Activated naive CD4-positive, alpha-beta T cell treated with anti-CD3 and anti-CD28 coated beads for 36 hours (primary cell): ENCODE results near the gene USO1. TPM values are rescaled to one million over a fixed set of nuclear protein-coding genes. Genes with fewer than 3 reads are reported as not detected.

ENCODE experiments used
- CTCF ChIA-PET: fragments of 350-600 bp; sonication (Branson Sonifier 250); formaldehyde crosslinking; loops from one replicate; lab custom pipeline; 2021; ENCODE audit warnings: antibody characterized with exemption; lab: Charles Lee
- DNase-seq: peaks from one replicate; pipeline ENCODE4 v3.0.0-alpha.2; 2020
- H3K27ac Mint-ChIP-seq: one replicate; pipeline ENCODE4 v1.8.0; 2021; ENCODE audit warnings: mild to moderate bottlenecking, mixed read lengths
- H3K27me3 Mint-ChIP-seq: one replicate; pipeline ENCODE4 v1.8.0; 2021; ENCODE audit warnings: low read depth, mixed read lengths
- H3K36me3 Mint-ChIP-seq: one replicate; pipeline ENCODE4 v1.8.0; 2021; ENCODE audit warnings: low read depth, mixed read lengths
- H3K4me1 Mint-ChIP-seq: one replicate; pipeline ENCODE4 v1.8.0; 2021; ENCODE audit warnings: low read depth, mixed read lengths
- H3K4me3 Mint-ChIP-seq: one replicate; pipeline ENCODE4 v1.8.0; 2021; ENCODE audit warnings: mild to moderate bottlenecking, moderate library complexity, mixed read lengths
- H3K9me3 Mint-ChIP-seq: one replicate; pipeline ENCODE4 v1.8.0; 2021; ENCODE audit warnings: mixed read lengths
- intact Hi-C: fragments of 100-400 bp; cut with micrococcal nuclease; formaldehyde crosslinking; loops from one replicate; pipeline ENCODE4 v1.15.1; 2023
- total RNA-seq, 2 experiments: library from RNA; stranded (reverse); gene quantifications; one replicate each; pipeline ENCODE4 v1.2.3, GENCODE V29; 2021

Gene USO1
- total RNA-seq, 2 experiments from 2014 or later, result 42.1 to 42.4 TPM

DNA sequence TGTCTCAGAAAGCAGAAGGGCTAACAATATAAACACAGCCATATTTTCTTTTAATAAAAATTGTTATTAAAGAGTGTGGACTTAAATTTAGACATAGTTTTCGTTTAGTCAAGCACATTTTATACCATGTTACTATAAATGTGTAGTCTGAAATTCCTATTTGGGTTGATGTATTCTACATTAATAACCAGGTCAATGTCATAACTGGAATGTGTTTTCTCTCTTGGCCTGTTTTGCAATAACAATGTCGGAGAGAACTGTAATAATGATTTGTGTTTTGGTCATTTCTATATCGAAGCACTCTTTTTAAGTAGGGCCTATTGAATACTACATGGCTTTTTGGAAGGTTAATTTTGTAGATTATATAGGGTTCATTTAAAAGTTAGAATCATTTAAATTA is 5.5 kb downstream of the USO1 start:
- peaks cover 12% of the 10 kb centered on the region for H3K36me3 Mint-ChIP-seq
- CTCF ChIA-PET, result interaction anchor here (0.6 kb wide), 2 partner anchors 18 to 115 kb away, joined by 4 read pairs; no protein-coding TSS in a partner anchor
- H3K4me1 Mint-ChIP-seq, result peaks cover 30% of the 10 kb centered on the region
- H3K27ac Mint-ChIP-seq, result no peak overlapping the region
- intact Hi-C loops, result loop anchor here (10.0 kb wide), 1 partner anchor 1285 kb away; the partner anchor contains the start of gene AREG
- DNase-seq, result no peak
- no peak overlapping the region for H3K4me3 Mint-ChIP-seq
- no peaks in the 10 kb centered on the region for H3K9me3 Mint-ChIP-seq
- H3K27me3 Mint-ChIP-seq, result no peaks in the 10 kb centered on the region

DNA sequence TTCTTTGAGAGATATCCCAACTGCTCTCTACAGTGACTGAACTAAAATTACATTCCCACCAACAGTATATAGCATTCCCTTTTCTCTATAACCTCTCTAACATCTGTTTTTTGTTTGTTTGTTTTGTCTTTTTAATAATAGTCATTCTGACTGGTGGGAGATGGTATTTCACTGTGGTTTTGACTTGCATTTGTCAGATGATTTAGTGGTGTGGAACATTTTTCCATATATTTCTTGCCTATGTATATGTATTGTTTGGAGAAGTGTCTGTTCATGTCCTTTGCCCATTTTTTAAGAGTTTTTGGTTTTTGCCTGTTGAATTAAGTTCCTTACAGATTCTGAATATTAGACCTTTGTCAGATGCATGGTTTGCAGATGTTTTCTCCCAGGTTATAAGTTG is 9.0 kb downstream of the USO1 start:
- Mint-ChIP-seq H3K4me3 (no peak overlapping the region), H3K27ac (no peak overlapping the region), H3K4me1 (peaks cover 17% of the 10 kb centered on the region), H3K27me3 (no peaks in the 10 kb centered on the region), H3K36me3 (peaks cover 19% of the 10 kb centered on the region), H3K9me3 (no peaks in the 10 kb centered on the region)
- intact Hi-C loops, result no loop called here
- DNase-seq, result no peak
- CTCF ChIA-PET, result no interaction called here

DNA sequence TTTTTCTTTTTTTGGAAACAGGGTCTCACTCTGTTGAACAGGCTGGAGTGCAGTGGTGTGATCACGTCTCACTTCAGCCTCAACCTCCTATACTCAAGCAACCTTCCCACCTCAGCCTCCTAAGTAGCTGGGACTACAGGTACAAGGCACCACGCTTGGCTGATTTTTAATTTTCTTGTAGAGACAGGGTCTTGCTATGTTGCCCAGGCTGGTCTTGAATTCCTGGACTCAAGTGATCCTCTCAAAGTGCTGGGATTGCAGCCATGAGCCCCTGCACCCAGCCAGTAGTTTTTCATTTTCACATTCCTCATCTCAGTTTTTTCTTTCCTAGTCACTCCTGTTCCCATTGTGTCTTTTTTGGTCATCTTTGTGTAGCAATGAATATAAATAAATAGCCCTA is 11.1 kb downstream of the USO1 start:
- H3K4me1 Mint-ChIP-seq, result peaks cover 14% of the 10 kb centered on the region
- no peak overlapping the region for H3K27ac Mint-ChIP-seq
- peaks cover 16% of the 10 kb centered on the region for H3K36me3 Mint-ChIP-seq
- no peak for DNase-seq
- no peak overlapping the region for H3K4me3 Mint-ChIP-seq
- no peaks in the 10 kb centered on the region for H3K27me3 Mint-ChIP-seq
- CTCF ChIA-PET, result no interaction called here
- intact Hi-C loops, result no loop called here
- no peaks in the 10 kb centered on the region for H3K9me3 Mint-ChIP-seq

DNA sequence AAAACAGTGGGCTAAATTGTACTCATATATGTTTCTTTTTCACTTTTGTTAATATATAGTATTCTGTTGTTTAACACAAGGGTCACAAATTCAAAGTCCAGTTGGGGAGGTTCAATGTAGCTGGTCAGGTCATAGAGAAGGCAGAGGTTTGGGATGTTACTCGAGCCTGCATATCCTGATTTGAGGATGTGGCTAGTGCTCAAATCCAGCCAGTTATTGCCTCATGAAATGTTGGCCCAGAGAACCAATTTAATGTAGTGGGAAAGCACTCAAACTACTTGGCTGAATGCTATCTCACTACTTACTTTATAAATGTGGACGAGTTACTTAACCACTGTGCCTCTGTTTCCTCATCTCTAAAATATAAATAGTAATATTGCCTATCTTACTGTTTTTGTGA is 12.5 kb downstream of the USO1 start:
- Mint-ChIP-seq H3K4me1 (peaks cover 14% of the 10 kb centered on the region), H3K27ac (no peak overlapping the region), H3K27me3 (no peaks in the 10 kb centered on the region), H3K4me3 (no peak overlapping the region), H3K9me3 (no peaks in the 10 kb centered on the region), H3K36me3 (peaks cover 16% of the 10 kb centered on the region)
- DNase-seq, result no peak
- intact Hi-C loops, result no loop called here
- CTCF ChIA-PET, result interaction anchor here (0.7 kb wide), 1 partner anchor 119 kb away, joined by 3 read pairs; no protein-coding TSS in a partner anchor

DNA sequence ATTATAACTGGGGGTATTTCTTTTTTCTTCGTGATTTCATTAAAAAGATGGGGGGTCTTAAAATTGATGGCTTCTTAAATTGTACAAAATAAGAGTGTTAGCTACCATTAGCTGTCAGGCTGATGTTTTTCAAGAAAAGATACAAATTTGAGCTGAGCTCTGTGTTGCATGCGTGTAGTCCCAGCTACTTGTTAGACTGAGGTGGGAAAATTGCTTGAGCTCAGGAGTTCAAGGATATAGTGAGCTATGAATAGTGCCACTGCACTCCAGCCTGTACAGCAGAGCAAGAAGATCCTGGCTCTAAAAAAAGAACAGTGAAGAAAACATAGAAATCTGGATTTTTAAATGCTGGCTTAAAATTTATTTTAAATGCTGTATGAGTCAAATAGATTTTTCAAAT is 13.0 kb downstream of the USO1 start:
- Mint-ChIP-seq H3K27me3 (no peaks in the 10 kb centered on the region), H3K36me3 (peaks cover 16% of the 10 kb centered on the region), H3K9me3 (no peaks in the 10 kb centered on the region), H3K27ac (no peak overlapping the region), H3K4me1 (peaks cover 14% of the 10 kb centered on the region), H3K4me3 (no peak overlapping the region)
- CTCF ChIA-PET, result interaction anchor here (0.7 kb wide), 1 partner anchor 119 kb away, joined by 3 read pairs; no protein-coding TSS in a partner anchor
- intact Hi-C loops, result no loop called here
- DNase-seq, result no peak

DNA sequence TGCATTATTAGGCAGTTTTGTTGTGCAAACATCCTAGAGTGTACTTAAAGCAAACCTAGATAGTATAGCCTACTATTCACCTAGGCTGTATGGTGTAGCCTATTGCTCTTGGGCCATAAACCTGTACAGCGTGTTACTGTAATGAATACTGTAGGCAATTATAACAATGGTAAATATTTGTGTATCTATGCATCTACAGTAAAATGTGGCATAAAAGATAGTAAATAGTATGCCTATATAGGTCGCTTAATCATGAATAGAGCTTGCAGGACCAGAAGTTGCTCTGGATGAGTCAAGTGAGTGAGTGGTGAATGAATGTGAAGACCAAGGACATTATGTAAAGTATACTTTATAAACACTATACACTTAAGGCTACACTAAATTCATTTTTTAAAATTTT is 16.6 kb downstream of the USO1 start:
- DNase-seq, result no peak

DNA sequence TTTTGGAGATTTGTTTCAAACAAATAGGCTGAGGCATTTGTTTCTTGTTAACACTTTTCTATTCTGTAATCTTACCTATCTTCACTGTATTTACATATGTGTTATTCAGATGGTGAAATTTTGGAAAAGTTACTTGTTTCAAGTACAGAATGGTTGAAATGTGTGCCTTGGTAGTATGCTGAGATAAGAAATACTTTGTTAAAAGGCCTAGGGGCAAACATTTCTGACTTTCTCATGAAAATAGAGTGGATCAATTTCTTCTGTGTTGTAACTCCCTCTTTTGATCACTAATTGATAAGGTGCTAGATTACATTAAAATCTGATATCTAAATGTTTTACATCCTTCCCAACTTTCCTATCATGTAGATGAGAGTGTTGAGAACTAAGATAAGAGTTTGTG is 18.1 kb downstream of the USO1 start:
- Mint-ChIP-seq H3K27me3 (no peaks in the 10 kb centered on the region), H3K9me3 (no peaks in the 10 kb centered on the region), H3K36me3 (peaks cover 7% of the 10 kb centered on the region), H3K4me3 (no peak overlapping the region), H3K27ac (no peak overlapping the region), H3K4me1 (peaks cover 6% of the 10 kb centered on the region)
- intact Hi-C loops, result no loop called here
- no peak for DNase-seq
- CTCF ChIA-PET, result no interaction called here

More for the DNA sequence above, 16.6 kb downstream of the USO1 start:
- intact Hi-C loops, result no loop called here
- Mint-ChIP-seq H3K27ac (no peak overlapping the region), H3K9me3 (no peaks in the 10 kb centered on the region), H3K27me3 (no peaks in the 10 kb centered on the region), H3K36me3 (peaks cover 7% of the 10 kb centered on the region), H3K4me1 (peaks cover 8% of the 10 kb centered on the region), H3K4me3 (no peak overlapping the region)
- CTCF ChIA-PET, result interaction anchor here (0.7 to 0.9 kb wide), 3 partner anchors 14 to 156 kb away, joined by 3 to 4 read pairs (median 3); no protein-coding TSS in a partner anchor

DNA sequence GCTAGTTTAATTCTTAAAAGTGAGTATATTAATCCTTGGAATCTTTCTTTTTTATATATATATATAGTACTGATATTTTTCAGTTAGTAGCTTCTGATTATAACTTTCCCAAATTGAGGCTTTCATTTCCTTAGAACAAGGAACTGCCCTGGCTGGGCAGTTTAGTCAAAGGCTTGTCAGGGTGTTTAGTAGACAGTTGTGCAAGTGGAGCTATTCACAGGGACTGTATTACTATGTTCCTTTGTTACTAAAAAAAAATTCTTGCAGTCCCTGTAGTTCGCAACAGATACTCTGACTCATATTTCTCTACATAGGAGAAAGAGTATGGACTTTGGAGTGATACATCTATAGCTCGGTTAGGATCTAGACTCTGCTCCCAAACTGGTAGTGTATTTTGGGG is 20.8 kb downstream of the USO1 start:
- CTCF ChIA-PET, result interaction anchor here (0.6 to 1.1 kb wide), 2 partner anchors 22 to 163 kb away, joined by 3 to 4 read pairs; partner anchors contain the start of gene USO1
- Mint-ChIP-seq H3K36me3 (peaks cover 7% of the 10 kb centered on the region), H3K4me1 (peaks cover 6% of the 10 kb centered on the region), H3K9me3 (no peaks in the 10 kb centered on the region), H3K4me3 (no peak overlapping the region), H3K27ac (no peak overlapping the region), H3K27me3 (no peaks in the 10 kb centered on the region)
- intact Hi-C loops, result no loop called here
- DNase-seq, result no peak

DNA sequence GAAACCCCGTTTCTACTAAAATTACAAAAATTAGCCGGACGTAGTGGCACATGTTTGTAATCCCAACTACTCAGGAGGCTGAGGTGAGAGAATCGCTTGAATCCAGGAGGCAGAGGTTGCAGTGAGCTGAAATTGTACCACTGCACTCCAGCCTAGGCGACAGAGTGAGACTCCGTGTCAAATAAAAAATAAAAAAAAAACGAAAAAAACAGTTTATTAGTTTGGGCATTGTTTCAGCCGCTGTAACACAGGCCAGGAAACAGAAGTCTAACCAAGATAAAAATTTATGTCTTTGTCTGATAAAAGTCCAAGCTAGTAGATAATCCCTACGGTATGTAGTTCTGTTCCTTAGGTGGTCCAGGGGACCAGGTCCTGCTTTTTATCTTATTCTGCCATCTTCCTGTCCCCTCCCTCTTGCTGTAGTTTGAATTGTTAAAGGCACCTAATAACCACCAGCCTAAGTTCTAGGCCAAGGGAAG is 21.4 kb downstream of the USO1 start:
- H3K27me3 Mint-ChIP-seq, result no peaks in the 10 kb centered on the region

DNA sequence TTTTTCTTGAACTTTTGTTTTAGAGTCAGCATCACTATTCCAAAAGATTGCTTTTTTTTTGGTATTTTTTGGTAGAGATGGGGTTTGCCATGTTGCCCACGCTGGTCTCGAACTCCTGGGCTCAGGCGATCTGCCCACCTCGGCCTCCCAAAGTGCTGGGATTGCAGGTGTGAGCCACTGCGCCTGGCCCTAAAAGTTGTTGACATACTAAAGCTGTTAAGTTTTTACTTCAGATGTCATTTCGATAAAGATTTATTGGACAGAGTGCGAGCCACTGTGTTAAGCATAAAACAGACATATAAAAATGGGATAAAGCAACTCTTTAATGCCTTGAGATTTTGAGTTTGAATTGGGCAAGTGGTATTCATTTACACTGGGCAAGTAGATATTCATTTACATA is 28.3 kb downstream of the USO1 start:
- CTCF ChIA-PET, result no interaction called here
- intact Hi-C loops, result no loop called here

More for the DNA sequence above, 21.4 kb downstream of the USO1 start:
- no peak for DNase-seq
- Mint-ChIP-seq H3K27ac (no peak overlapping the region), H3K9me3 (no peaks in the 10 kb centered on the region), H3K36me3 (peaks cover 7% of the 10 kb centered on the region), H3K4me3 (no peak overlapping the region), H3K4me1 (peaks cover 6% of the 10 kb centered on the region)
- CTCF ChIA-PET, result interaction anchor here (0.6 to 1.1 kb wide), 2 partner anchors 22 to 162 kb away, joined by 3 to 4 read pairs; partner anchors contain the start of gene USO1
- intact Hi-C loops, result no loop called here

DNA sequence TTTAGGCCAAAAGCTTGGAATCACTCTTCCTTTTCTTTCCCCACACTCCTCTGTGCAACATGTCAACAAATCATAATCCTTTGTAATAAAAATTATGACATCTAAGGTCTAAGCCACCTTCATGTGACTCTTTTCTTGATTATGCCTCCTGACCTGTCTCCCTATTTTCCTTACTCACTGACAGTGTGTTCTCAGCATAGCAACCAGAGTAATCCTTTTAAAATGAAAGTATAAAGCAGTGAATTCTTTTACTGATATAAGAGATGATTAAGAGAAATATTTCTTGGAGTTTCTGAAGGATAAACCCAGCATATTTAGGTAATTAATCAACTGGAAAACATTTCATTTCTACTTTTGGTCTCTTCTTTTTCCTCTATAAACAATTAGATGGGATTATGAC is 44.7 kb downstream of the USO1 start:
- Mint-ChIP-seq H3K27me3 (no peaks in the 10 kb centered on the region), H3K4me3 (no peak overlapping the region), H3K4me1 (no peaks in the 10 kb centered on the region), H3K9me3 (no peaks in the 10 kb centered on the region), H3K27ac (no peak overlapping the region), H3K36me3 (peaks cover 6% of the 10 kb centered on the region)
- CTCF ChIA-PET, result no interaction called here
- DNase-seq, result no peak
- intact Hi-C loops, result no loop called here

More for the DNA sequence above, 28.3 kb downstream of the USO1 start:
- no peak for DNase-seq
- Mint-ChIP-seq H3K36me3 (peaks cover 14% of the 10 kb centered on the region), H3K9me3 (no peaks in the 10 kb centered on the region), H3K27ac (no peak overlapping the region), H3K4me1 (no peaks in the 10 kb centered on the region), H3K27me3 (no peaks in the 10 kb centered on the region), H3K4me3 (no peak overlapping the region)

DNA sequence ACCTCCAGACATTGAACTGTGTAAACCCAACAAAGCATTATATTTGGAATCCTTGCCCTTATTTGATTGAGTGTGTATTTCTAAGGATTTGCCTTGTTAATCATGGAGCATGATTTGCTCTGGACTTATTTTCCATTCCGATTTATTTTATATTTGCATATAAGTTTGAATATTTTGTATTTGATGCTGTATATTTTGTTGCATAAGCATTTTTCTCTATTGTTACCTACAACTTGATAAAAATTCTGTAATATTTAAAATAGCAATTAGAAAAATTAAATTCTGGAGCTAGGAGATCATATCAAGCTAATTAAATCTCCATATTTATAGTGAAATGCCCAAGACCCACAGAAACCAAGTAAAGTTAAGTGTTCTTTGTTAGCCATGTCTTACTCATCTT is 47.2 kb downstream of the USO1 start:
- Mint-ChIP-seq H3K4me3 (no peak overlapping the region), H3K27ac (no peak overlapping the region), H3K36me3 (peaks cover 24% of the 10 kb centered on the region), H3K4me1 (no peaks in the 10 kb centered on the region), H3K27me3 (no peaks in the 10 kb centered on the region), H3K9me3 (no peaks in the 10 kb centered on the region)
- intact Hi-C loops, result no loop called here
- CTCF ChIA-PET, result interaction anchor here (1.2 kb wide), 1 partner anchor 76 kb away, joined by 3 read pairs; no protein-coding TSS in a partner anchor
- no peak for DNase-seq

DNA sequence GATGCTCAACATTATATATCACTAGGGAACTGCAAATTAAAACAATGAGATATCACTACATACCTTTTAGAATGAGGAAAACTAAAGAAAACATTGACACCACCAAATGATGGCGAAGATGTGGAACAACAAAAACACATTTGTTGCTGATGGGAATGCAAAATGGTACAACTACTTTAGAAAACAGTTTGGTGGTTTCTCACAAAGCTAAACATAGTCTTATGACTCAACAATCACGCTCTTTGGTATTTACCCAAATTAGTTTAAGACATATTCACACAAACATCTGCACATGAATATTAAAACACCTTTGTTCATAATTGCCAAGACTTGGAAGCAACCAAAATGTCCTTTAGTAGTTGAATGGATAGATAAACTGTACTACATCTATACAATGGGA is 53.2 kb downstream of the USO1 start:
- Mint-ChIP-seq H3K4me3 (no peak overlapping the region), H3K9me3 (no peaks in the 10 kb centered on the region), H3K4me1 (no peaks in the 10 kb centered on the region), H3K36me3 (peaks cover 33% of the 10 kb centered on the region), H3K27ac (no peak overlapping the region), H3K27me3 (no peaks in the 10 kb centered on the region)
- intact Hi-C loops, result no loop called here
- DNase-seq, result no peak
- CTCF ChIA-PET, result no interaction called here
